Endothelial cell of umbilical vein (primary cell): Measurements from ENCODE around the gene HDLBP.

ENCODE experiments used
- CTCF ChIP-seq, 2 donors: IDR thresholded peaks; 1 replicate in 1 of 2; 2 replicates in 1 of 2; pipeline ENCODE4 v1.5.1; 2011; ENCODE audit warnings: low read length in 2 of 2, mild to moderate bottlenecking in 2 of 2, moderate library complexity in 2 of 2, control low read depth in 1 of 2, inconsistent platforms in 1 of 2, low read depth in 1 of 2; ENCODE audit not compliant: insufficient read depth in 1 of 2; ENCODE audit errors: extremely low read depth in 1 of 2
- EZH2 ChIP-seq: IDR thresholded peaks from 2 replicates; pipeline ENCODE4 v1.6.1; 2012; ENCODE audit warnings: borderline replicate concordance, low read depth, mild to moderate bottlenecking, moderate library complexity, low read length, inconsistent platforms; ENCODE audit not compliant: severe bottlenecking
- FOS ChIP-seq: IDR thresholded peaks from 2 replicates; pipeline ENCODE4 v1.6.1; 2011; ENCODE audit warnings: mild to moderate bottlenecking, low read length, moderate library complexity, borderline replicate concordance; ENCODE audit not compliant: insufficient read depth
- JUN ChIP-seq: IDR thresholded peaks from 2 replicates; pipeline ENCODE4 v1.6.1; 2011; ENCODE audit warnings: borderline replicate concordance, low read depth; ENCODE audit not compliant: insufficient read length, insufficient read depth
- MAX ChIP-seq: IDR thresholded peaks from 2 replicates; pipeline ENCODE4 v1.6.1; 2011; ENCODE audit not compliant: insufficient read depth, insufficient read length
- MYC ChIP-seq: IDR thresholded peaks from one replicate; pipeline ENCODE4 v1.6.1; 2011; ENCODE audit warnings: mild to moderate bottlenecking, low read depth, low read length
- POLR2A ChIP-seq: IDR thresholded peaks from 2 replicates; pipeline ENCODE4 v1.6.1; 2012; ENCODE audit warnings: low read depth, mild to moderate bottlenecking, control low read depth, low read length
- POLR2AphosphoS5 ChIP-seq: IDR thresholded peaks from 2 replicates; pipeline ENCODE4 v1.6.1; 2012; ENCODE audit warnings: low read depth, mild to moderate bottlenecking, control low read depth, low read length, moderate library complexity; ENCODE audit not compliant: insufficient read depth

- TF ChIP-seq CTCF (IDR thresholded peaks at IDR 0.05; ENCODE audit: extremely low read depth in 1 of 2, insufficient read depth in 1 of 2, low read depth in 1 of 2, low read length in 2 of 2) = no peak
- TF ChIP-seq POLR2AphosphoS5 = no peak
- TF ChIP-seq POLR2A = no peak
- TF ChIP-seq EZH2 = no peak
- no peak for TF ChIP-seq FOS
- no peak for TF ChIP-seq MAX
- no peak for TF ChIP-seq MYC
- TF ChIP-seq JUN = no peak
These were observed 116.8 kb downstream of the HDLBP start for GRCh38 chr2:241198381-241199279.
